GM18511 (cell line): ENCODE results near the gene DIRAS1.

Source experiments
- ATAC-seq: cut with Tn5 transposase; IDR thresholded peaks from one replicate; pipeline ENCODE4 v1.9.1; 2021; ENCODE audit warnings: mild to moderate bottlenecking, moderate library complexity; ENCODE audit not compliant: unreplicated experiment

The DIRAS1 gene

DNA sequence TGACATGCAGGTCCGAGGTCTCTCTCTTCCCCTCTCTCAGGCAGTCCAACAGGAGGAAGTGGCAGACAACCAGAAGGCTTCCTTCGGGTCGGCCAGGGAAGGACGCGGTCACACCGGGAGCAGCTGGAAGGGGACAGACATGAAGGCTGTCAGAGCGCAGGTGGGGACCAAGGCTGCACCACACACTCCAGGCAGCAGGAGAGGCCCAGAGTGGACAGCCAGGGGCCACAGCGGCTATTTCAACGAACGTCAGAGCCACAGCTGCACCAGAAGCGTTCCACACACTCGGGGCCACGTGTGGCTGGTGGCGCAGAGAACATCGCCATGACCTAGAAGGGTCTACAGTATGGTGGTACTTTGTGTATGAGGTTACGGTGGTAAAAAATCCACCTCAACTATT lies 34.6 kb upstream of the DIRAS1 start:
- no peak for ATAC-seq

GRCh38 chr19:2755448-2755705 lies 34.2 kb upstream of the DIRAS1 start:
- no peak for ATAC-seq

- ATAC-seq: no peak
Observed at GRCh38 chr19:2754659-2755447, 33.7 kb upstream of the DIRAS1 start.

GRCh38 chr19:2751438-2751830 lies 30.3 kb upstream of the DIRAS1 start:
- ATAC-seq: no peak

DNA sequence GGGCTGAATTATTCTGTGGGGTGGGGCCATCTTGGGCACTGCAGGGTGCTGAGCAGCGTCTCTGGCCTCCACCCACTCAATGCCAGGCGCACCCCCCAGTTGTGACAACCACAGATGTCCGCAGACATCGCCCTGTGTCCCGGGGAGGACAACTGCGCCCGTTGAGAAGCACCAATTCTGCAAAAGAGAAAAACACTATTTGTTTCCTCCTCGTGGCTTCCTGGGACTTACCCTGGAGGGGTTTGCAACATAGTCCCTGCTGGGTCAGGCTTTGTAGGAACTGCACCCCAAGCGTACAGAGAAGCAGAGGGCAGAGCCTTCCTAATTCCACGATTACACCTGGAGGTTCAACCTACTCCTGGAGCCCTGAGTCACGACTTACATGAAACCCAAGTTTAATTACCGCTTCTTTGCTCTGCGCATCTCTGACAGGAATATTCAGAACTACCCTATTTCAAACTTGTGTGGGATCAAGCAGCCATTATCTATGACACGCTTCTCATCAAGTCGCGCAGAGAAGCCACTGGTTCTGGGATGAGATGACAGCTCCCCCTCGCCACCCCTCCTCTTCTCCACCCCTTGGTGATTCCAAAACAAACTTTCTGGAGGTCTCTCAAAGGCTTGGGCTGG lies 29.8 kb upstream of the DIRAS1 start:
- no peak for ATAC-seq

DNA sequence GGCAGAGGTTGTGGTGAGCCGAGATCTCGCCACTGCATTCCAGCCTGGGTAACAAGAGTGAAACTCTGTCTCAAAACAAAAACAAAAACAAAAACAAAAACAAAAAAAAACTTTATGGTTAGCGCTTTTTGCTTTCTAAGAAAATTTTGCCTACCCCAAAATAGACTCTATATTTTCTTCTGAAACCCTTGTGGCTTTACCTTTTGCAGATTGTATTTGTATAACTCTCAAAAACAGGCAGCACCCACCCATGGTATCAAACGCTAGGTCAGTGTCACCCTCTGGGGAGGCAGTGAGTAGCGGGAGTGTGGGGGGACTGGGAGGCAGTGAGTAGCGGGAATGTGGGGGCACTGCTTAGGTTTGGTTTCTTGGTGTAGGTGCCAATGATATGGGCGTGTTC lies 26.2 kb upstream of the DIRAS1 start:
- ATAC-seq: no peak

GRCh38 chr19:2744113-2744512 lies 22.9 kb upstream of the DIRAS1 start:
- no peak for ATAC-seq

GRCh38 chr19:2743099-2743498 lies 21.9 kb upstream of the DIRAS1 start:
- no peak for ATAC-seq

- ATAC-seq: no peak
Observed at GRCh38 chr19:2740314-2740656, 19.1 kb upstream of the DIRAS1 start.

DNA sequence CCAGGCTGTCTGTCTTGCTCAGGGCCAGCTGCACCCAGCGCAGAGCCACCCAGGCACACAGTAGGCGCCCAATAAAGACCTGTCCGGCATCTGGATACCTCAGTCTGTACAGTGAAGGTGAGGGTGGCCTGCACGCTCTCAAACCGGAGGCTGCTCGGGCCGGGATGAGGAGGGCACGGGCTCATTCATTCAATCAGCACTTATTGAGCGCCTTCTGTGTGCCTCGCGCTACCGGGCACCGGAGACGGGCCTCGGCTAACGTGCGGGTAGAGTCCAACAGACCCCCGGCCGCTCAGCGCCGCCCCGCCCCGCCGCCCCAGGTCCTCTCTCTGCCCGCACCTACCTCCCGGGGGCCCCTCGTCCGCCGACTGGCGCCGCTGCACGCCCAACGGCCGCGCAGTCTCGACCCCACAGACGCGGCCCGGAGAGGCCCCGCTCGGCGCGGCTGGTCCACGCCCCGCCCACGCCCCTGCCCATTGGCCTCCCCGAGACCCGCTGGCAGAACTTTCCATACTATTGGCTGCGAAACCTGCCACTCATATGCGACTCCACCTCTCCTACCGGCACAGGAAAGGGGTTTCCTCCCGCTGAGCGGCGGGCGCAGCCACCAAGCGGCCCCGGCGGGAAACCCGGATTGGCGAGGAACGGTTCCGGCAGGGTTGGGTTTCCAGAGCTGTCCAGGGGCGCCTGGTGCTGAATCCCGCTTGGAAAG lies 18.6 kb upstream of the DIRAS1 start, which contains the start of gene SLC39A3:
SLC39A3 (minus strand) TSS at position 416 of the 712 bp plus-strand sequence. CDS start 2,760 bp downstream, outside the sequence.
- ATAC-seq: peak; percentile 91

- ATAC-seq: no peak
Observed at GRCh38 chr19:2736550-2737190, 15.5 kb upstream of the DIRAS1 start.

DNA sequence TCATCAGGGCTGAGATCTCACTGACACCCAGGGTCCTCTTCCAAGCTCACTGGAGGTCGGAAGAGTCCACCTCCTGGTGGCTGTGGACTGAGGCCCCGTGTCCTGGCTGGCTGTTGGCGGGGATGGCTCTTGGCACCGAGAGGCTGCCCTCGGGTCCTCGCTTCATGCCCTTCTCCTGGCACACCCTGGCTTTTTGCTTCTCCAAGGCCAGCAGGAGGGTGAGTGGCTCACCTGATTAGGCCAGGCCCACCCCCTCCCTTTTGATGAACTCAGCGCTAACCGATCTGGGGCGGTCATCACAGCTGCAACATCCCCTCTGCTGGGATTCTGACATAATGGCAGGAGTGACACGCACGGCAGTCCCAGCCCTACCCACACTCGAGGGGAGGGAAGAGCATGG lies 14.2 kb upstream of the DIRAS1 start:
- ATAC-seq: no peak

- no peak for ATAC-seq
Observed at GRCh38 chr19:2734589-2735288, 13.6 kb upstream of the DIRAS1 start.

GRCh38 chr19:2733930-2734588 lies 12.9 kb upstream of the DIRAS1 start:
- no peak for ATAC-seq

- ATAC-seq: no peak
Observed at GRCh38 chr19:2732883-2733282, 11.7 kb upstream of the DIRAS1 start.

- ATAC-seq: no peak
Observed at GRCh38 chr19:2732157-2732725, 11.1 kb upstream of the DIRAS1 start.

- no peak for ATAC-seq
Observed at GRCh38 chr19:2731181-2731995, 10.2 kb upstream of the DIRAS1 start.

GRCh38 chr19:2729943-2730818 lies 9.0 kb upstream of the DIRAS1 start:
- ATAC-seq: no peak
